HG03432 (cell line): ENCODE measurements around the gene CLIC6.

ENCODE experiments used
- ATAC-seq: cut with Tn5 transposase; IDR thresholded peaks from one replicate; pipeline ENCODE4 v1.9.1; 2021; ENCODE audit warnings: mild to moderate bottlenecking, moderate library complexity; ENCODE audit not compliant: unreplicated experiment

Gene CLIC6

GRCh38 chr21:34762786-34763185, 94.0 kb downstream of the CLIC6 start:
- no peak for ATAC-seq

- ATAC-seq = no peak
Observed at GRCh38 chr21:34764715-34765284, 96.0 kb downstream of the CLIC6 start.

- no peak for ATAC-seq
Observed at GRCh38 chr21:34765619-34766018, 96.8 kb downstream of the CLIC6 start.

DNA sequence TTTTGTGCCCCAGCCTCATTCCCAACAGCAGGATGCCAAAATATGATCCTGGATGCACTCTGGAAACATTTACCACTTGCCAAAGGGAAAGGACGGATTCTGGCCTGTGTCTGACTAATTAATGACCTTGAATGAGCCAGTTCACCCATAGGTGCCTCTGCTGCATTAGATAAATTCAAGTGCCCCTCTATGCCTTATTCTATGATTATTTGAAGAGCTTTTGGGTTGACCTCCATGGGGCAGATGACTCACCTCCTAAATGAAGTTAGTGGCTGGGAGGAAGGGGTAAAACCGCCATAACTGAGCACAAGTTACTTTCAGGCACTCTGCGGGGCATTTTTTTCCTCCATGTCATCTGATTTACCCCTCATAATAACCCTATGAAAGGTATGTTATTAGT, 98.1 kb downstream of the CLIC6 start:
- ATAC-seq = no peak
